Sigmoid colon (tissue), 7 donors: ENCODE measurements around the gene TOM1L2. TPM values are rescaled to one million over a fixed set of nuclear protein-coding genes. Genes with fewer than 3 reads are reported as not detected.

Source experiments
- DNase-seq: peaks from one replicate; pipeline ENCODE4 v3.0.0-alpha.2; 2019
- H3K27ac ChIP-seq, 4 donors: fragments of 200-600 bp; sonication (generic); one replicate each; pipeline ENCODE4 v1.5.1; 2016 to 2019; ENCODE audit warnings: mild to moderate bottlenecking in 1 of 4
- H3K27me3 ChIP-seq, 3 donors: fragments of 200-600 bp; sonication (generic); one replicate each; pipeline ENCODE4 v1.5.1; 2019; ENCODE audit warnings: mild to moderate bottlenecking in 1 of 3
- H3K36me3 ChIP-seq, 4 donors: fragments of 200-600 bp; sonication (generic); one replicate each; pipeline ENCODE4 v1.5.1; 2016 to 2019
- H3K4me1 ChIP-seq, 4 donors: fragments of 200-600 bp; sonication (generic); one replicate each; pipeline ENCODE4 v1.5.1; 2017 to 2019
- H3K4me3 ChIP-seq, 4 donors: fragments of 200-600 bp; sonication (generic); one replicate each; pipeline ENCODE4 v1.5.1; 2017 to 2019; ENCODE audit warnings: mild to moderate bottlenecking in 2 of 4, moderate library complexity in 1 of 4
- H3K9me3 ChIP-seq, 4 donors: fragments of 200-600 bp in 3 of 4; sonication (generic) in 3 of 4; one replicate each; pipeline versions ENCODE4 v1.5.1 to v1.6.1; 2013 to 2019
- EP300 ChIP-seq, 4 donors: sonication (generic); formaldehyde crosslinking; IDR thresholded peaks; one replicate each; pipeline ENCODE4 v1.6.1; 2017; ENCODE audit warnings: antibody characterized with exemption in 4 of 4
- POLR2A ChIP-seq, 2 donors: fragments of 450-650 bp; IDR thresholded peaks; one replicate each; pipeline ENCODE4 v1.6.1; 2016; ENCODE audit warnings: antibody characterized with exemption in 2 of 2, mild to moderate bottlenecking in 2 of 2, moderate library complexity in 2 of 2
- POLR2AphosphoS5 ChIP-seq, 4 donors: sonication (generic); formaldehyde crosslinking; IDR thresholded peaks; one replicate each; pipeline ENCODE4 v1.6.1; 2017; ENCODE audit warnings: antibody characterized with exemption in 4 of 4
- WGBS, 2 donors: extraction: QIAGEN DNeasy Blood & Tissue Kit; methylation state at CpG; one replicate each; pipeline ENCODE4 v1.1.7; 2013; 5-methylcytosine and 5-hydroxymethylcytosine counted together
- intact Hi-C: fragments of 100-400 bp; cut with DNase I; formaldehyde crosslinking; loops from one replicate; pipeline ENCODE4 v1.15.1; 2023
- polyA plus RNA-seq, 3 donors: library from polyadenylated mRNA; stranded (reverse); fragments of 200-250 nt; gene quantifications; one replicate each; pipeline ENCODE4 v1.2.3, GENCODE V29; 2013
- total RNA-seq, 4 donors: library from RNA; depleted of rRNA; stranded (reverse); fragments of >200 nt; gene quantifications; one replicate each; pipeline ENCODE4 v1.1.0, GENCODE V29; 2016
- TF ChIP-seq, protein P1 (sequence below), 4 experiments: fragments of 450-650 bp in 3 of 4; fragments of 200-600 bp in 1 of 4; IDR thresholded peaks; one replicate each; pipeline ENCODE4 v1.5.1; 2016 to 2019; ENCODE audit warnings: antibody characterized with exemption in 4 of 4, mild to moderate bottlenecking in 3 of 4, moderate library complexity in 2 of 4
- donor health status: healthy with polysubstance abuse.
- donor health status: Bipolar disorder and iron deficiency.
- donor health status: healthy.

TOM1L2 gene
- total and polyA plus RNA-seq, 7 donors = 13.8 to 215 (median 43.3) TPM

- peak overlapping the region in 3 of 4 donors; percentile 8 to 61 (median 18) for H3K27ac ChIP-seq
- no peak for DNase-seq
- WGBS, 2 donors = 85 to 91% methylated on average over 10 of the region's 10 CpGs
- TF ChIP-seq EP300 (IDR thresholded peaks at IDR 0.05) = no peak
- no peak for TF ChIP-seq POLR2A (IDR thresholded peaks at IDR 0.05)
- TF ChIP-seq POLR2AphosphoS5 (IDR thresholded peaks at IDR 0.05) = no peak
- TF ChIP-seq, protein P1, sequence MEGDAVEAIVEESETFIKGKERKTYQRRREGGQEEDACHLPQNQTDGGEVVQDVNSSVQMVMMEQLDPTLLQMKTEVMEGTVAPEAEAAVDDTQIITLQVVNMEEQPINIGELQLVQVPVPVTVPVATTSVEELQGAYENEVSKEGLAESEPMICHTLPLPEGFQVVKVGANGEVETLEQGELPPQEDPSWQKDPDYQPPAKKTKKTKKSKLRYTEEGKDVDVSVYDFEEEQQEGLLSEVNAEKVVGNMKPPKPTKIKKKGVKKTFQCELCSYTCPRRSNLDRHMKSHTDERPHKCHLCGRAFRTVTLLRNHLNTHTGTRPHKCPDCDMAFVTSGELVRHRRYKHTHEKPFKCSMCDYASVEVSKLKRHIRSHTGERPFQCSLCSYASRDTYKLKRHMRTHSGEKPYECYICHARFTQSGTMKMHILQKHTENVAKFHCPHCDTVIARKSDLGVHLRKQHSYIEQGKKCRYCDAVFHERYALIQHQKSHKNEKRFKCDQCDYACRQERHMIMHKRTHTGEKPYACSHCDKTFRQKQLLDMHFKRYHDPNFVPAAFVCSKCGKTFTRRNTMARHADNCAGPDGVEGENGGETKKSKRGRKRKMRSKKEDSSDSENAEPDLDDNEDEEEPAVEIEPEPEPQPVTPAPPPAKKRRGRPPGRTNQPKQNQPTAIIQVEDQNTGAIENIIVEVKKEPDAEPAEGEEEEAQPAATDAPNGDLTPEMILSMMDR (IDR thresholded peaks at IDR 0.05) = no peak
- peaks cover 25 to 72% (median 51%) of the 10 kb centered on the region in 4 donors for H3K36me3 ChIP-seq
- H3K27me3 ChIP-seq = no peaks in the 10 kb centered on the region
- intact Hi-C loops = no loop called here
- H3K9me3 ChIP-seq = no peaks in the 10 kb centered on the region
- H3K4me3 ChIP-seq = no peak overlapping the region
- peaks cover 0 to 70% (median 67%) of the 10 kb centered on the region in 4 donors for H3K4me1 ChIP-seq
Observed at GRCh38 chr17:17817552-17817947, 154.7 kb downstream of the TOM1L2 start.

- DNase-seq = no peak
- H3K27me3 ChIP-seq = no peaks in the 10 kb centered on the region
- 90 to 93% methylated on average over 24 of the region's 24 CpGs for WGBS, 2 donors
- intact Hi-C loops = no loop called here
- H3K4me3 ChIP-seq = no peak overlapping the region
- peaks cover 25 to 74% (median 52%) of the 10 kb centered on the region in 4 donors for H3K36me3 ChIP-seq
- peak overlapping the region in 3 of 4 donors; percentile 8 to 61 (median 18) for H3K27ac ChIP-seq
- H3K4me1 ChIP-seq = peaks cover 0 to 70% (median 67%) of the 10 kb centered on the region in 4 donors
- TF ChIP-seq EP300 (IDR thresholded peaks at IDR 0.05) = no peak
- no peak for TF ChIP-seq POLR2AphosphoS5 (IDR thresholded peaks at IDR 0.05)
- TF ChIP-seq, protein P1 (IDR thresholded peaks at IDR 0.05) = no peak
- TF ChIP-seq POLR2A (IDR thresholded peaks at IDR 0.05) = no peak
- H3K9me3 ChIP-seq = no peaks in the 10 kb centered on the region
Observed at GRCh38 chr17:17816831-17817551, 155.2 kb downstream of the TOM1L2 start.

DNA sequence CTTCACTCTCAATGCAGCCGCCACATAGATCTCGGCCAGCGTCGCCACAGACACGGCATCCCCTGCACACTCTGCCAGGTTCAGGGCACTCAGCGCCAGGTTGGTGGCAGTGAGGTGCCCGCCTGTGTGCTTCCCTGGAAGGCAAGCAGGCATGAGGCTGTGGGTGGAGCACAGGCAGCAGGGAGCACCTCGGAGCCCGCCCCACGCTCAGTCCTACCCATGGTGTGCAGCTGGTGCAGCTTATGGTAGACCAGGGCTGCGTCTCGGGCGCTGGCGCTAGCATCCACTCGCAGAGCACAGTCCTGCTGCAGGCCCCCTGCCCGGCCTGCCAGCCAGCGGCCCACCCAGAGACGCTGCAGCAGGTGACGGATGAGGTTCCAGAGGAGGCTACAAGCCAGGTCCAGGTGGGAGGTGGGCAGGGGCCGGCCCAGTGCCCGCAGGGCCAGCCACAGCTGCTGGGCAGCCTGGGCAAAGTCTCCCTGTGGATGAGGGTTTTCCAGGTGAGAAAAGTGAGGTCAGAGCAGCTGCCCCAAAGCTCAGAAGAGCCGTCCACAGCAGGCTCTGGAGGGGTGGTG, 155.9 kb downstream of the TOM1L2 start:
- intact Hi-C loops = no loop called here
- no peak overlapping the region for H3K4me3 ChIP-seq
- TF ChIP-seq, protein P1 (IDR thresholded peaks at IDR 0.05) = no peak
- peak in 1 of 4 donors; percentile 9 for TF ChIP-seq POLR2AphosphoS5 (IDR thresholded peaks at IDR 0.05)
- H3K27me3 ChIP-seq = no peaks in the 10 kb centered on the region
- H3K36me3 ChIP-seq = peaks cover 25 to 74% (median 52%) of the 10 kb centered on the region in 4 donors
- peak overlapping the region in 1 of 4 donors; percentile 18 for H3K27ac ChIP-seq
- WGBS, 2 donors = 94 to 95% methylated on average over 22 of the region's 22 CpGs
- no peaks in the 10 kb centered on the region for H3K9me3 ChIP-seq
- peaks cover 0 to 70% (median 67%) of the 10 kb centered on the region in 4 donors for H3K4me1 ChIP-seq
- DNase-seq = no peak

DNA sequence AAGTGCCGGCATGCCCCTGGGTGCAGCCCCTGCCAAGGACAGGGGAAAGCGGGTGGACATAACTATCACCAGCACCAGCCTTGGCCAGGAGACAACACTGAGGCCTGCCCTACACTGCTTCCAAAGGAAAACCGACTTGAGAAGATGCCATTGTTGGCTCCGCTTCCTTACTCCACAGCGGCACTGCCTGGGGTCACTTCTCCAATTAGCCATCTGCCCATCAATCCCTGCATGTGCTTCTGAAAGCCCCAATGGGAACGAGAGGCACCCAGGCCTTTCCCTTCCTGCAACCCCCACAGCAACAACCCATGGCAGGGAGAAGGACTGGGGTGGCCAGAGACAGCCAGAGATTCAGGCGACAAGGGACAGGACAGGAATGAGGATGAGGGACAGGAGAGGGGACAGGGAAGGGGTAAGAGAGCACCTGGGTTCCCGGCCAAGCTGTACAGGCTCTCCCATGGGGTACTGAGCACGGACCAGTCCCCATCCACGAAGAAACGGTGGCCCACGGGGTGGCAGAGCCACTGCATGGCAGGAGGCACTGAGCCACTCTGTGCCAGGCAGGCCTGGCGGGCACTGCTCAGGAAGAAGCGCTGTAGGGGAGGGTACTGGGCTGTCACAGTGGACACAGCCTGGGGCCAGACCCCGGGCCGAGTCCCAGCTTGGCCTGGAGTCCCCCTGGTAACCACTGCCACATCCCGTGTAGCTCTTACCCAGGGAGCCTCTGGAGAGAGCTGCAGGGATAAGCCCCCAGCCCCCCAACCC, 156.6 kb downstream of the TOM1L2 start:
- 86 to 92% methylated on average over 17 of the region's 17 CpGs for WGBS, 2 donors
- no peak for DNase-seq
- peak overlapping the region in 3 of 4 donors; percentile 50 to 66 (median 57) for H3K27ac ChIP-seq
- no peak overlapping the region for H3K4me3 ChIP-seq
- peaks cover 25 to 73% (median 52%) of the 10 kb centered on the region in 4 donors for H3K36me3 ChIP-seq
- intact Hi-C loops = no loop called here
- peaks cover 0 to 70% (median 67%) of the 10 kb centered on the region in 4 donors for H3K4me1 ChIP-seq
- H3K27me3 ChIP-seq = no peaks in the 10 kb centered on the region
- H3K9me3 ChIP-seq = no peaks in the 10 kb centered on the region
- TF ChIP-seq POLR2A (IDR thresholded peaks at IDR 0.05) (no peak), EP300 (IDR thresholded peaks at IDR 0.05) (no peak), POLR2AphosphoS5 (IDR thresholded peaks at IDR 0.05) (no peak)
- TF ChIP-seq, protein P1 (IDR thresholded peaks at IDR 0.05) = no peak
